WERI-Rb-1 (cell line): ENCODE measurements around the gene OGG1.
A peak's percentile ranks its signal among the peaks of the same experiment; 100 is the strongest.

Experiments
- DNase-seq: peaks from one replicate; pipeline ENCODE4 v3.0.0-alpha.2; 2020
- H3K27ac ChIP-seq: fragments of 250-450 bp; sonication (Bioruptor Pico); 2 replicates; pipeline ENCODE4 v1.5.1; 2020; ENCODE audit warnings: mild to moderate bottlenecking, moderate library complexity
- H3K27me3 ChIP-seq: fragments of 250-450 bp; sonication (Bioruptor Pico); 2 replicates; pipeline ENCODE4 v1.5.1; 2021; ENCODE audit warnings: mild to moderate bottlenecking, low read depth, moderate library complexity; ENCODE audit not compliant: insufficient read depth, severe bottlenecking
- H3K36me3 ChIP-seq: fragments of 250-450 bp; sonication (Bioruptor Pico); 2 replicates; pipeline ENCODE4 v1.5.1; 2020; ENCODE audit warnings: mild to moderate bottlenecking, moderate library complexity
- H3K4me3 ChIP-seq: 2 replicates; pipeline ENCODE4 v1.5.1; 2011; ENCODE audit warnings: low read depth, mild to moderate bottlenecking, control low read depth, low read length
- H3K9me3 ChIP-seq: fragments of 250-450 bp; sonication (Bioruptor Pico); 2 replicates; pipeline ENCODE4 v1.5.1; 2021; ENCODE audit warnings: mild to moderate bottlenecking, moderate library complexity; ENCODE audit not compliant: severe bottlenecking
- CTCF ChIP-seq: IDR thresholded peaks from 2 replicates; pipeline ENCODE4 v1.5.1; 2011; ENCODE audit warnings: low read depth, mild to moderate bottlenecking, control low read depth, inconsistent platforms, low read length

The OGG1 gene

GRCh38 chr3:9749645-9750555, at the start of gene OGG1:
TSS of gene OGG1 (plus strand) at chr3:9749952. CDS start at chr3:9750287, 335 bp downstream.
- no peaks in the 10 kb centered on the region for H3K9me3 ChIP-seq
- peak within 1 kb of the TSS; percentile 90 for H3K4me3 ChIP-seq
- peaks cover 67% of the 10 kb centered on the region for H3K36me3 ChIP-seq
- TF ChIP-seq CTCF: no peak
- peak within 1 kb of the TSS; percentile 83 for H3K27ac ChIP-seq
- no peaks in the 10 kb centered on the region for H3K27me3 ChIP-seq
- DNase-seq: peak; percentile 98

GRCh38 chr3:9700536-9700935, 49.2 kb upstream of the OGG1 start:
- no peak overlapping the region for H3K27ac ChIP-seq
- DNase-seq: no peak
- no peaks in the 10 kb centered on the region for H3K9me3 ChIP-seq
- no peaks in the 10 kb centered on the region for H3K27me3 ChIP-seq
- no peak for TF ChIP-seq CTCF
- no peak overlapping the region for H3K4me3 ChIP-seq
- H3K36me3 ChIP-seq: peaks cover 8% of the 10 kb centered on the region

GRCh38 chr3:9701006-9701405, 48.7 kb upstream of the OGG1 start:
- DNase-seq: no peak
- no peak for TF ChIP-seq CTCF
- Histone ChIP-seq H3K4me3 (no peak overlapping the region), H3K9me3 (no peaks in the 10 kb centered on the region), H3K27me3 (no peaks in the 10 kb centered on the region), H3K27ac (no peak overlapping the region), H3K36me3 (peaks cover 8% of the 10 kb centered on the region)

GRCh38 chr3:9701711-9702110, 48.0 kb upstream of the OGG1 start:
- DNase-seq: no peak
- peaks cover 8% of the 10 kb centered on the region for H3K36me3 ChIP-seq
- no peaks in the 10 kb centered on the region for H3K9me3 ChIP-seq
- no peak overlapping the region for H3K4me3 ChIP-seq
- no peak overlapping the region for H3K27ac ChIP-seq
- H3K27me3 ChIP-seq: no peaks in the 10 kb centered on the region
- no peak for TF ChIP-seq CTCF

GRCh38 chr3:9703240-9703639, 46.5 kb upstream of the OGG1 start:
- DNase-seq: no peak
- Histone ChIP-seq H3K36me3 (peaks cover 5% of the 10 kb centered on the region), H3K27ac (no peak overlapping the region), H3K4me3 (peak overlapping the region; percentile 45), H3K27me3 (no peaks in the 10 kb centered on the region), H3K9me3 (no peaks in the 10 kb centered on the region)
- TF ChIP-seq CTCF: no peak
